Activated CD4-positive, alpha-beta T cell treated with anti-CD3 and anti-CD28 coated beads, Interleukin-10, Interleukin-2, amounts not matched to agents 100 ng/mL and 50 ng/mL, durations not matched to agents 16 hours and 8 hours (primary cell): ENCODE measurements around the gene SOCS2.
"Not testable (repeated sequence)": the region's sequence is repeated elsewhere in the genome, so short reads cannot be mapped to it uniquely, and the experiment has no call there.

Experiments
- DNase-seq: peaks from one replicate; pipeline ENCODE4 v3.0.0-alpha.2; 2020

The SOCS2 gene

DNA sequence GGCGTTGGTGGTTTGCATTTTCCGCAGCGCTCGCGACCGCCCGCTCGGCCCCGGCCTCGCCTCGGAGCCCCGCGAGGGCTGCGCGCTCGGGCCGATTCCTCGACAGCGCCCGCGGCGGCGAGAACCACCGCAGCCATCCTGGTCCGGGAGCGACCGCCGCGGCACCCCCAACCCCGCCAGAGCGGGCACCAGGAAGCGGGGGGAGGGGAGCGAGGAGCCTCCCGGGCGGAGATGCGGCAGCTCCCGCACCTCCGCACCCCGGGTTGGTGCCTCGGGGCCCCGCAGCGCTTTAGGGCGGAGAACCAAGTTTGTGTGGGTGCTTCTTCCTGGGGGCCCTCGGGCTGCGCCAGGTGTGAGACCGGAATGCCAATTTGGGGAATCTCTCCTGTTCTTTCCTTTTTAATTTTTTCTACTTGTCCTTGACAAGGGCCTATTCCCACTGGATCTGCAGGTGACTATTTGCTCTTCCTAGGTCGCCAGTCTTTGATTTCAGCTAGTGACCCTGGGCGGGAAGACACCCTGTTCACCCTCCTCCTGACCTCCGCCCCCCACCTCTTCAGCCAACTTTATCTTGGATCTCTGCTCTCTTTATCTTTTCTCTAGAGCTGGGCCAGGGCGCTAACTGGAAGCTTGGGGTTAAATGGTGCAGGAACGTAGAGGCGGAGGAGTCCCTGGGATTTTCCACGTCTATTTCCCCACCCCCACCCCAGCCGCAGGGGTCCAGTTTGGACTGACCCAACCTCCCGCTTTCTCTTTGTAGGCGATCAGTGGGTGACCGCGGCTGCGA lies at the start of gene SOCS2:
TSS of gene SOCS2 (plus strand) at position 751 of the 787 bp plus-strand sequence. CDS start 223 bp downstream, outside the sequence.
- DNase-seq = no peak

- DNase-seq = no peak
Observed at GRCh38 chr12:93524386-93525133, 47.9 kb upstream of the SOCS2 start.

GRCh38 chr12:93526786-93527428 lies 45.6 kb upstream of the SOCS2 start:
- no peak for DNase-seq

GRCh38 chr12:93530358-93530757 lies 42.1 kb upstream of the SOCS2 start:
- no peak for DNase-seq

- no peak for DNase-seq
Observed at GRCh38 chr12:93533310-93533709, 39.2 kb upstream of the SOCS2 start.

DNA sequence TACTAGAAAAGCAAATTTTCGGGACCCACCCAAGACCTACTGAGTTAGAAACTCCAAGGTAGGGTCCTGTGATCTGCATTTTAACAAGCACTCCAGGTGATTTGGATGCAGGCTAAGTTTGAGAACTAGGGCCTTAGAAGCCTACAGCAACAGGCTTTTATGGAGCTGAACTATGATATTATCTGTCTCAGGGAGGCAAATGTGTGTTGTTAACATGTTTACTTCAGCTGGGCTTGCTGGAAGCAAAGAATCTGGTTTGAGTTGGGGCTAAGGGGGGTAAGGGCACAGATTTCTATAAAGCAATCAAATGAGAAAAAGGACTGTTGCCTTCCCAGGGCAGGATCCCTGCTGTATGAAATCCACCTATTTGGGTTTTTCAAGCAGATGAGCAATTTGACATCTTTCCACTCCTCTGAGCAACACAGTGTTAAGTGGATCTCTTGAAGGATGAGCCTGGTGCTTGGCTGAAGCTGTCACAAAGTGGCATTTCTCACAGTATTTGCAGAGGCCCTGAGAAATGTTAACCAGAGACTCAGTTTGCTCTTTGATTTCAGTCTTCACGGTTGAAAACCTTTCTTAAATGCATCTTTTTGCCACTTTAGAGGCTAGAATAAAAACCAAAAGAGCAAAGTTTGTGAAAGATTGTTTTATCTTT lies 36.2 kb upstream of the SOCS2 start:
- no peak for DNase-seq

DNA sequence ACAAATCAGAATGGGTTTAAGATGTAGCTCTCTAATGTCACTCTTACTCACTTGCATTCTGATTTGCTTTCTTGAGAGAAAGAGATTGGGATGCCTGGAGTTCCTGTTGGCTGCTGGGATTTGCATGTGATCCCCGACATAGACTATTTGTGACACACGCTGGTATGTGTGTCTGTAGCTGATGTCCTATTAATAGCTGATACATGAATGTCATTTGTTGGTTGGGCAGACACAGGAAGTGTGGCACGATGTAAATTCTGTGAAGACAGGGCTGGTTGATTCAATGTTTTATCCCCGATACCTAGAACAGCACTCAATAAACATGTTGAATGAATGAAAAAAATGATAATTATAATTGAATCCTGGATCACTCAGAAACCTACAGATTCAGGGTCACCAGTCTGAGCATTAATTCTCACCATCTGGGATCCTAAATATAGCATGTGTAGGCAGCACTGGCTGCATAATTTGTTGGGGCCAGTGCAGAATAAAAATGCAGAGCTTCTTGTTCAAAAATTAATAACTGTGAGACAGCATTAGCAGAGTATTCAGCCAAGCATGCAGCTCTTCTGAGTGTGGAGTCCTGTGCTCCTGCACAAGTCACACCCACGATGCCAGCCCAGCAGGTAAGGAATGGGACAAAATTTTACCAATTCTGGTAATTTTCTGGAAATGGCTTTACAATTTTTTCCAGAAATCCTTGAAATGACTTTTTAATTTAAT lies 35.5 kb upstream of the SOCS2 start:
- DNase-seq = no peak

DNA sequence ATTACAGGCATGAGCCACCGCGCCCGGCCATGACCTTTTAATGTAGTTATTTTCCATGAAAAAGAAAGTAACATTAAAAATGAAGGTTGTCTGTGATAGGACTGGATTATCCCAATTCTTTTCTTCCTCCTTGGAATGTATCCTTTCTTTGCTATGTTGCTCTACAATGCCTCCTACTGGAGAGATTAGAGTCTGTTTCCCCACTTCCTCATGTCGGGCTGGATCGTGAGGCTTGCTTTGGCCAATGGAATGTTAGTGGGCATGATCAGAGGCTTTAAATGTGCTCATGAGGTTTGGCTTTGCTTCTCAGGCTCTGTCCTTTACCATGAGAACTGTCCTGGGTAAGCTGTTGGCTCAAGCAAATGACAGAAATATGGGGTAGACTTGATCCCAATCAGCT lies 34.7 kb upstream of the SOCS2 start:
- DNase-seq = no peak

DNA sequence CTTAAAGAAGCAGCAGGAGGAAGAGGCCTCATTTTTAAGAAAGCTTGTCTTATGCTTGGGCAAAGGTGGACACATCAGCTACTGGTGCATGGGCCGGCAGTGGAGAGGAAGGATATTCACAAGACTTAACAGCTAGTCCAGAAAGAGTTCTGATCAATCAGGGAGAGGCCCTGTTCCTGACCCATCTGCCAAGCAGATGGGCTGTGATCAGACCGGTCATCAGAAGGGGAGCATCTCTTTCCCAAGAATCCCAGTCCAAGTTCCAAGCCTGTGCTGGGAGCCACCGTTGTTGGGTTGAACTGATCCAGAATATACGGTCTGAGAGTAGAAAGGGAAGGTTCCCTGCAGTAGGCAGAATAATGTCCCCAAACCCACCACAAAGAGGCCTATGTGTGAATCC lies 32.7 kb upstream of the SOCS2 start:
- no peak for DNase-seq

- DNase-seq = no peak
Observed at GRCh38 chr12:93540466-93540865, 32.0 kb upstream of the SOCS2 start.

GRCh38 chr12:93541578-93542225 lies 30.8 kb upstream of the SOCS2 start:
- DNase-seq = no peak

DNA sequence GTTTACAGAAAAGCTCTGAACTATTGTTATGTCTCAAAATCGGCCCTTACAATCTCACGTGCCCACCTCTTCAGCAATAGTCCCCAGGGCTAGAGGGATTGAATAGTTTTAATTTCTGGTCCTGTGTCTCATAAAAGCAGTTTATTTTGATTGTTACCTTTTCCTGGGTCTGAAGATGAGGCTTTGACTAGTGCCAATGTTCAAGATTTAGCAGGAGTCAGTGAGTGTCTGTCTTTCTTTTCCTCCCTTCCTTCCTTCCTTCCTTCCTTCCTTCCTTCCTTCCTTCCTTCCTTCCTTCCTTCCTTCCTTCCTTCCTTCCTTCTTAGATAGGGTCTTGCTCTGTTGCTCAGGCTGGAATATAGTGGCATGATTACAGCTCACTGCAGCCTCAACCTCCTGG lies 24.7 kb upstream of the SOCS2 start:
- no peak for DNase-seq

- no peak for DNase-seq
Observed at GRCh38 chr12:93549174-93549573, 23.3 kb upstream of the SOCS2 start.

DNA sequence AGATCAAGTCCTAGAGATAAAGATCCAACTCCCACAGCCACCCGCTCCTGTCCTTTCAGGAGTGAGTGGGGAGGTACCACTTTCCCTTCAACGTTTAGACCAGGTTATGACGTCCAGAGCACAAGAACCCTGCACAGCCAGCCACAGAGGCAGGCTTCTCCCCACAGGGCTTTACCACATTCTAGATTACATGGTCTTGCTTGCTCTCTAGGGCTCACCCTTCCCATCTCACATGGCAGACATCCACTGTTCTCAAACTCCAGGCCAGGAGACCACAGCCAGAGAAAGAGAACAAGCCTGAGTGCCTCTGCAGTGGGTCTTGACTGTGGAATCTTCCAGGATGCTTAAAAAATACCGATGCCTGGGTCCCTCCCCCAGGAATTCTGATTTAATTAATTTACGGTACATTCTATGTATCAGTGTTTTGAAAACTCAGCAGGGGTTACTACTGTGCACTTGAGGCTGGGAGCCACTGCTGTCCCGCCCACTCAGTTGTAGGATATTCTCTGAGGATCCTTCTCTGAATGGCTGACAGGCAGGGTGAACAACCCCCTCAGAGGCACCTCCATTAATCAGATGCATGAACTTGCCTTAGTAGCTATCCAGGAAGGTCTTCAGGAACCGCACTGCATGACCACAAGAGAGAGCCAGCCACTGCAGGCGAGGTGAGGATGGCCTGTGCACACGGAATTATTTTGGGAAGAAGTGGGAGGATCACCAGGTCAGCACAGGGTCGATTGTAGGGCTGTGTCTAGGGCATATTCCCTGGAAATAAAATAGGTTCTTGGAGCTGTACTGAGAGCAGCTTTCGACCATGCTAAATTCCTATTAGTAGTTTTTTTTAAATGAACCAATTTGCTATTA lies 21.5 kb upstream of the SOCS2 start:
- DNase-seq = no peak

DNA sequence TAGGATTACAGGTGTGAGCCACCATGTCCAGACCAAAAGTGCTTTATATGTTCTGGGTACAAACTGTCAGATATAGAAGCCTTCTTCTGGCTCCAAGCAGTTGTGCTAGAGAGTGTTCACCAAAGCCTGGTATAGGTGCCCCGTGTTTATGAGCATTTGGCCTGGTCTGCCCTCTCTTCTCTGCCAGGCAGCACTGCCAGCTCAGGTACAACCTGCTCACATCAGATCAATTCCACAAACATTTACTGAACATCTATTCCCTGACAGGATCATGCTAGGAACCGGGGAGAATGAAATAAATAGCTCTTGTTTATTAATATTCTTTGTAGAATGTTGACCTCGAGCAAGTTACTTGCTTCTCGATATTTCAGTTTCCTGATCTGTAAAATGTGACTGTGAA lies 20.0 kb upstream of the SOCS2 start:
- DNase-seq = no peak

DNA sequence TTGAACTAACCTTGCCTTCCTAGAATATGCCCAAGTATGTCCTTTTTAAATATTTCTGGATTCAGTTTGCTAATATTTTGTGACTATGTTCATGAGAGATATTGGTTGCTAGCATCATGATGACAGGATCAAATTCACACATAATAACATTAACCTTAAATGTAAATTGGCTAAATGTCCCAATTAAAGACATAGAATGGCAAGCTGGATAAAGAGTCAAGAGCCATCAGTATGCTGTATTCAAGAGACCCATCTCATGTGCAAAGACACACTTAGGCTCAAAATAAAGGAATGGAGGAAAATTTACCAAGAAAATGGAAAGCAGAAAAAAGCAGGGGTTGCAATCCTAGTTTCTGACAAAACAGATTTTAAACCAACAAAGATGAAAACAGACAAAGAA lies 14.6 kb upstream of the SOCS2 start:
- not testable (repeated sequence) for DNase-seq

- DNase-seq = not testable (repeated sequence)
Observed at GRCh38 chr12:93558685-93559084, 13.8 kb upstream of the SOCS2 start.

DNA sequence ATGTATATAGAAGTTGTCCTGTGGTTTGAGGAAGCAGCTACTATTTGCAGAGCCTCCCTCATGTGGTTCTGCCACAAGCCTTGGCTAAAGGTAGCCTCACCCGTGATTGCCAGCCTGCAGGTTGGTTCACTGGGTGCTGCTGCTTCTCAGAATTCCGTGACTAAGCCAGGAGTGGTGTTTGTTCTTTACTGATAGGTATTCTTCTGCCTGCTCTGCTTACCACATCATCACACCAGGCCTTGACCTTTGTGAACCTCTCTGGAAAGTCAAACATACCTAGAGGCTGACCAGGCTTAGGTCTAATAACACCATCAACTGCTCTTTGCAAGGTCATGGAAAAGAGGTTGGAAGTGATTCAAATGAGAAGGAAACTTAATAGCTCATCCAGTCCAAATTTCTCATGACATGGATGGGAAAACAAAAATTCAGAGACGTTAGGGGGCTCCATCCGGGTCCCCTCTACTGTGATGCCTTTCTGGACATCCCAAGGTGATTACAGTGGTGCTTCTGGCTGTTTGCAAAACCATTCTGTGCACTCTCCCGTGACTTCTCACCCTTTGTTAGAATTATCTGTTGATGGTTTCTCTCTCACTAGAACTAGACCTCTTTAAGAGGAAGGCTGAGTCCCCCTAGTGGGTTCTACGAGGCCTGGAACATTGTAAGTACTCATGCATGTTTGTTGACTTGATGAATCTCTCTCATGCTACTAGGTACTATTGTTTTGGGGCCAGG lies 8.5 kb upstream of the SOCS2 start:
- no peak for DNase-seq

GRCh38 chr12:93565760-93566159 lies 6.7 kb upstream of the SOCS2 start:
- no peak for DNase-seq

- DNase-seq = no peak
Observed at GRCh38 chr12:93567174-93567573, 5.3 kb upstream of the SOCS2 start.
